ENCODE measurements around the gene GARRE1. TPM values are rescaled to one million over a fixed set of nuclear protein-coding genes. Genes with fewer than 3 reads are reported as not detected.

GARRE1 gene
- total and polyA plus RNA-seq, 2 of the 8 experiments (the other 6 are each of a cell fraction or from before 2014, with no cell fraction given), result 16.4 to 23.1 TPM

DNA sequence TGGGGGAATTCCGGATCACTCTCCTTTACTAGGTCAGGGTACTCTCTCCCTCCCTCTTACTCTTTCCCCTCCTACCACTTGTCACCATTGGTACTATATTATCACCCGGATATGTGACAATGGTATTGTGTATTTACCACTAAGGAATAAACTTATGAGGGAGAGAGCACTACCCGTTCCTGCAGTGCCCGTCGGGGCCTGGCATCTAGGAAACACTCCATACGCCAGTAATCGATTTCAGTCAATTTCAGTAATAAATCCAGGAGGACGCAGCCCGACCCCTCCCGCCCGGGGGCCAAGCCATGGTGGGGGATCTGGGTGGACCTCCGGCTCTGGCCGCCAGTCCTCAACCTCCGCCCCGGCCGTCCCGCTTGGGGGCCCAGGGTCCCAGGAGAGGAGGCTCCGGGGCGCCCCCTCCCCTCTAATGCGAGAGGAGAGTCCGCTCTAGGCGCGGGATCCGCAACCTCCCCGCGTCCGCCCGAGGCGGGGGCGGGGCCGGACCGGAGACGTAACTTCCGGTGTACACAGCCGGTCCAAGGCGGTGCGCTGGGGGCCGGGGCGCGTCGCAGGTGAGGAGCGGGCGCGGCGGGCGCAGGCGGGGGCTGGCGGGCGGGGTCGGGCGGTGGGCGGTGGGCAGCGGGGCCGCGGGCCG lies at the start of gene GARRE1 (continued):
- TF ChIP-seq FOSL1 (IDR thresholded peaks at IDR 0.05; ENCODE audit: insufficient read depth, low read depth, low read length) (no peak), SRF (IDR thresholded peaks at IDR 0.05; ENCODE audit: low read depth, low read length) (no peak), GABPA (IDR thresholded peaks at IDR 0.05; ENCODE audit: borderline replicate concordance, insufficient read depth, low read length) (no peak; the same call in 1 of the 2 replicates), KDM4A (IDR thresholded peaks at IDR 0.05; ENCODE audit: low read depth, low read length, severe bottlenecking) (peak; percentile 4), RFX5 (IDR thresholded peaks at IDR 0.05; ENCODE audit: borderline replicate concordance, low read depth, low read length) (no peak), HDAC6 (IDR thresholded peaks at IDR 0.05; ENCODE audit: low read depth, low read length) (no peak), CBX8 (IDR thresholded peaks at IDR 0.05; ENCODE audit: borderline replicate concordance, low read depth, low read length) (no peak), MAFK (IDR thresholded peaks at IDR 0.05; ENCODE audit: low read depth, low read length) (no peak), TCF12 (IDR thresholded peaks at IDR 0.05; ENCODE audit: low read depth, low read length) (no peak), CTBP2 (IDR thresholded peaks at IDR 0.05; ENCODE audit: borderline replicate concordance, insufficient read depth, insufficient read length, low read length) (no peak), TAF1 (IDR thresholded peaks at IDR 0.05; ENCODE audit: low read depth, low read length) (peak; percentile 84), POLR2A (IDR thresholded peaks at IDR 0.05; ENCODE audit: control extremely low read depth in 1 of 2, low read depth in 2 of 2, low read length in 2 of 2) (peak in 1 of 2 experiments; percentile 65; a peak in 1 of 3 replicates), SIRT6 (IDR thresholded peaks at IDR 0.05; ENCODE audit: low read length) (no peak), CBX5 (IDR thresholded peaks at IDR 0.05; ENCODE audit: low read depth, low read length) (no peak), BRCA1 (IDR thresholded peaks at IDR 0.05; ENCODE audit: low read depth, low read length) (no peak), RAD21 (IDR thresholded peaks at IDR 0.05 in 1 of 2, conservative IDR thresholded peaks at IDR 0.05 in 1 of 2; ENCODE audit: low read depth in 2 of 2, low read length in 2 of 2) (no peak; a peak in 1 of 4 replicates), SIX5 (IDR thresholded peaks at IDR 0.05; ENCODE audit: low read depth, low read length) (no peak), SP2 (IDR thresholded peaks at IDR 0.05; ENCODE audit: low read length) (no peak), TAF7 (optimal IDR thresholded peaks at IDR 0.05; ENCODE audit: borderline replicate concordance, low read depth, low read length) (peak; percentile 51), POLR2AphosphoS5 (IDR thresholded peaks at IDR 0.05; ENCODE audit: low read depth, low read length) (no peak)
- TF ChIP-seq, protein P1, sequence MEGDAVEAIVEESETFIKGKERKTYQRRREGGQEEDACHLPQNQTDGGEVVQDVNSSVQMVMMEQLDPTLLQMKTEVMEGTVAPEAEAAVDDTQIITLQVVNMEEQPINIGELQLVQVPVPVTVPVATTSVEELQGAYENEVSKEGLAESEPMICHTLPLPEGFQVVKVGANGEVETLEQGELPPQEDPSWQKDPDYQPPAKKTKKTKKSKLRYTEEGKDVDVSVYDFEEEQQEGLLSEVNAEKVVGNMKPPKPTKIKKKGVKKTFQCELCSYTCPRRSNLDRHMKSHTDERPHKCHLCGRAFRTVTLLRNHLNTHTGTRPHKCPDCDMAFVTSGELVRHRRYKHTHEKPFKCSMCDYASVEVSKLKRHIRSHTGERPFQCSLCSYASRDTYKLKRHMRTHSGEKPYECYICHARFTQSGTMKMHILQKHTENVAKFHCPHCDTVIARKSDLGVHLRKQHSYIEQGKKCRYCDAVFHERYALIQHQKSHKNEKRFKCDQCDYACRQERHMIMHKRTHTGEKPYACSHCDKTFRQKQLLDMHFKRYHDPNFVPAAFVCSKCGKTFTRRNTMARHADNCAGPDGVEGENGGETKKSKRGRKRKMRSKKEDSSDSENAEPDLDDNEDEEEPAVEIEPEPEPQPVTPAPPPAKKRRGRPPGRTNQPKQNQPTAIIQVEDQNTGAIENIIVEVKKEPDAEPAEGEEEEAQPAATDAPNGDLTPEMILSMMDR (IDR thresholded peaks at IDR 0.05; ENCODE audit: control extremely low read depth in 1 of 3, insufficient read depth in 1 of 3, low read depth in 1 of 3, low read length in 3 of 3), result no peak
- TF ChIP-seq, protein P2, sequence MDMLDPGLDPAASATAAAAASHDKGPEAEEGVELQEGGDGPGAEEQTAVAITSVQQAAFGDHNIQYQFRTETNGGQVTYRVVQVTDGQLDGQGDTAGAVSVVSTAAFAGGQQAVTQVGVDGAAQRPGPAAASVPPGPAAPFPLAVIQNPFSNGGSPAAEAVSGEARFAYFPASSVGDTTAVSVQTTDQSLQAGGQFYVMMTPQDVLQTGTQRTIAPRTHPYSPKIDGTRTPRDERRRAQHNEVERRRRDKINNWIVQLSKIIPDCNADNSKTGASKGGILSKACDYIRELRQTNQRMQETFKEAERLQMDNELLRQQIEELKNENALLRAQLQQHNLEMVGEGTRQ (IDR thresholded peaks at IDR 0.05; ENCODE audit: low read length), result no peak

Data from H1 (cell line).